K562 (cell line): ENCODE data around the gene DIPK1A. TPM values are rescaled to one million over a fixed set of nuclear protein-coding genes. Genes with fewer than 3 reads are reported as not detected.

Experiments used
- ATAC-seq: fragments of 200-7000 bp; cut with Tn5 transposase; 3 replicates; pipeline ENCODE4 v1.9.1; 2020; ENCODE audit warnings: moderate library complexity
- BruUV-seq: library from RNA; stranded (reverse); fragments of 400-500 nt; replicated peaks from 2 replicates; lab custom pipeline; 2021; lab: Mats Ljungman, UMichigan
- CTCF ChIA-PET: fragments of 300-600 bp; formaldehyde crosslinking; extraction: SDS; loops from one replicate; lab custom pipeline; 2021; ENCODE audit warnings: low intra/inter-chr PET ratio; lab: Yijun Ruan, JAX
- POLR2A ChIA-PET: fragments of 300-600, 350-650 bp; sonication (Branson Sonifier 250); formaldehyde crosslinking; extraction: SDS; loops from one replicate; lab custom pipeline; 2021; ENCODE audit warnings: antibody characterized with exemption, inconsistent platforms; lab: Yijun Ruan, JAX
- DNase-seq, 4 experiments: peaks; one replicate each; pipeline versions ENCODE4 v3.0.0 to v3.0.0-alpha.2; 2011 to 2018; ENCODE audit warnings: low spot score in 3 of 4, mixed read lengths in 3 of 4; ENCODE audit errors: extremely low read depth in 1 of 4
- FAIRE-seq: peaks from 2 replicates; lab custom pipeline; 2011; peaks lifted over from hg19 to GRCh38; lab: Jason Lieb, UNC
- H2AFZ ChIP-seq: 2 replicates; pipeline ENCODE4 v1.6.0; 2011; ENCODE audit warnings: low read depth, low read length, control low read depth, inconsistent platforms
- H3K27ac ChIP-seq: fragments of 200-600 bp; 3 replicates; pipeline ENCODE4 v1.8.0; 2011; ENCODE audit warnings: low read depth, mild to moderate bottlenecking, control low read depth, inconsistent platforms, low read length, moderate library complexity, mixed read lengths; ENCODE audit errors: extremely low read depth
- H3K27me3 ChIP-seq, 2 experiments: fragments of 300-600 bp in 1 of 2; 2 replicates in 1 of 2; 3 replicates in 1 of 2; pipeline versions ENCODE4 v1.6.0 to v1.8.0; 2011; ENCODE audit warnings: inconsistent platforms in 2 of 2, low read length in 2 of 2, mild to moderate bottlenecking in 1 of 2, mixed read lengths in 1 of 2, moderate library complexity in 1 of 2; ENCODE audit not compliant: control insufficient read depth in 2 of 2, insufficient read depth in 2 of 2
- H3K36me3 ChIP-seq: fragments of 300-600 bp; 3 replicates; pipeline ENCODE4 v1.8.0; 2011; ENCODE audit warnings: mild to moderate bottlenecking, low read length, inconsistent platforms; ENCODE audit not compliant: control insufficient read depth, insufficient read depth
- H3K4me1 ChIP-seq, 2 experiments: fragments of 200-600 bp in 1 of 2; replicated peaks in 1 of 2; 2 replicates in 1 of 2; 3 replicates in 1 of 2; pipeline versions ENCODE4 v1.5.1 to v1.8.0; 2011; ENCODE audit warnings: inconsistent platforms in 2 of 2, low read length in 2 of 2, mild to moderate bottlenecking in 1 of 2, mixed read lengths in 1 of 2, moderate library complexity in 1 of 2; ENCODE audit not compliant: control insufficient read depth in 2 of 2, insufficient read depth in 2 of 2
- H3K4me2 ChIP-seq: 2 replicates; pipeline ENCODE4 v1.6.1; 2011; ENCODE audit warnings: low read length, control low read depth, inconsistent platforms, mixed read lengths; ENCODE audit not compliant: insufficient read depth
- H3K4me3 ChIP-seq: fragments of 200-600 bp; sonication (generic), shearing (Covaris generic); 2 replicates; pipeline ENCODE4 v1.5.1; 2016; ENCODE audit warnings: control low read depth, inconsistent platforms
- H3K79me2 ChIP-seq: fragments of 200-600 bp; 3 replicates; pipeline ENCODE4 v1.8.0; 2011; ENCODE audit warnings: low read length, inconsistent platforms; ENCODE audit not compliant: control insufficient read depth, insufficient read depth
- H3K9ac ChIP-seq, 2 experiments: 2 replicates each; pipeline versions ENCODE4 v1.6.0 to v1.6.1; 2011; ENCODE audit warnings: low read depth in 2 of 2, low read length in 2 of 2, control low read depth in 1 of 2, inconsistent platforms in 1 of 2, mild to moderate bottlenecking in 1 of 2, mixed read lengths in 1 of 2; ENCODE audit not compliant: insufficient read depth in 1 of 2
- H3K9me1 ChIP-seq: one replicate; pipeline ENCODE4 v1.6.0; 2011; ENCODE audit warnings: inconsistent platforms, mild to moderate bottlenecking, low read length, moderate library complexity; ENCODE audit not compliant: control insufficient read depth, insufficient read depth
- H3K9me3 ChIP-seq: replicated peaks from 2 replicates; pipeline ENCODE4 v1.5.1; 2011; ENCODE audit warnings: low read depth, low read length, inconsistent platforms; ENCODE audit not compliant: control insufficient read depth, insufficient read depth
- H4K20me1 ChIP-seq: replicated peaks from 2 replicates; pipeline ENCODE4 v1.6.1; 2011; ENCODE audit warnings: low read length, inconsistent platforms, mixed read lengths; ENCODE audit not compliant: control insufficient read depth, insufficient read depth
- E2F6 ChIP-seq, 2 experiments: IDR thresholded peaks; 2 replicates each; pipeline ENCODE4 v1.6.1; 2011; ENCODE audit warnings: borderline replicate concordance in 1 of 2, control low read depth in 1 of 2, low read depth in 1 of 2, low read length in 1 of 2, mild to moderate bottlenecking in 1 of 2, mixed read lengths in 1 of 2, moderate library complexity in 1 of 2; ENCODE audit not compliant: insufficient read depth in 1 of 2, insufficient read length in 1 of 2, poor library complexity in 1 of 2, severe bottlenecking in 1 of 2; ENCODE audit errors: extremely low read depth in 1 of 2
- ELF2 ChIP-seq: fragments of 250-450 bp; sonication (Bioruptor Pico); IDR thresholded peaks from 2 replicates; pipeline ENCODE4 v1.5.0; 2021; ENCODE audit warnings: mild to moderate bottlenecking
- FOXA3 ChIP-seq, 2 experiments: fragments of 450-650 bp in 1 of 2; sonication (generic) in 1 of 2; formaldehyde crosslinking; IDR thresholded peaks in 1 of 2; conservative IDR thresholded peaks in 1 of 2; 2 replicates each; pipeline versions ENCODE4 v1.4.0 to v1.8.0; 2020 to 2022; ENCODE audit warnings: mild to moderate bottlenecking in 2 of 2, missing genetic modification reagents in 1 of 2
- FOXP1 ChIP-seq: sonication (generic); formaldehyde crosslinking; IDR thresholded peaks from 2 replicates; pipeline ENCODE4 v1.8.0; 2022; ENCODE audit warnings: mild to moderate bottlenecking, missing genetic modification reagents
- HDGF ChIP-seq: fragments of 450-650 bp; IDR thresholded peaks from 2 replicates; pipeline ENCODE4 v1.6.1; 2016
- MTA2 ChIP-seq: fragments of 450-650 bp; IDR thresholded peaks from 2 replicates; pipeline ENCODE4 v1.6.1; 2016; ENCODE audit warnings: low read depth
- NFYB ChIP-seq: IDR thresholded peaks from 2 replicates; pipeline ENCODE4 v1.6.1; 2011; ENCODE audit warnings: mild to moderate bottlenecking, moderate library complexity; ENCODE audit not compliant: insufficient read length; ENCODE audit errors: extremely low read depth
- NR3C1 ChIP-seq: sonication (generic); formaldehyde crosslinking; IDR thresholded peaks from 2 replicates; pipeline ENCODE4 v1.8.1; 2022; ENCODE audit warnings: missing genetic modification reagents
- RAD51 ChIP-seq: fragments of 450-650 bp; IDR thresholded peaks from 2 replicates; pipeline ENCODE4 v1.7.1; 2016; ENCODE audit warnings: low read depth, mild to moderate bottlenecking, borderline replicate concordance
- STAT6 ChIP-seq: sonication (generic); formaldehyde crosslinking; IDR thresholded peaks from 2 replicates; pipeline ENCODE4 v1.8.1; 2023; ENCODE audit warnings: mild to moderate bottlenecking, missing genetic modification reagents
- THRB ChIP-seq: fragments of 450-650 bp; formaldehyde crosslinking; conservative IDR thresholded peaks from 2 replicates; pipeline ENCODE4 v1.4.0; 2022; ENCODE audit warnings: mild to moderate bottlenecking, missing genetic modification characterization
- ZBTB5 ChIP-seq: fragments of 450-650 bp; IDR thresholded peaks from 2 replicates; pipeline ENCODE4 v1.6.1; 2017; ENCODE audit warnings: antibody characterized with exemption
- ZNF239 ChIP-seq: fragments of 250-450 bp; sonication (Bioruptor Pico); IDR thresholded peaks from 2 replicates; pipeline ENCODE4 v1.4.0; 2020; ENCODE audit warnings: mild to moderate bottlenecking
- ZNF280B ChIP-seq: fragments of 250-450 bp; sonication (Bioruptor Pico); IDR thresholded peaks from 2 replicates; pipeline ENCODE4 v1.5.1; 2021; ENCODE audit warnings: mild to moderate bottlenecking
- WGBS: fragments of 100-300 bp; shearing (Covaris generic); methylation state at CpG from one replicate; pipeline ENCODE4 v1.1.6; 2016; ENCODE audit warnings: low coverage, mixed read lengths; ENCODE audit not compliant: insufficient coverage; ENCODE audit errors: missing lambda C conversion rate; 5-methylcytosine and 5-hydroxymethylcytosine counted together
- in situ Hi-C: fragments of 300-500 bp; cut with MboI; formaldehyde crosslinking; loops from 4 replicates; pipeline ENCODE4 v1.15.0; 2018; ENCODE audit warnings: inconsistent platforms, mixed read lengths
- intact Hi-C: fragments of 100-400 bp; cut with micrococcal nuclease; formaldehyde crosslinking; loops from 2 replicates; pipeline ENCODE4 v1.14.2; 2022
- polyA plus RNA-seq, 8 experiments: library from polyadenylated mRNA; depleted of rRNA in 4 of 8; stranded (reverse) in 5 of 8; unstranded in 3 of 8; fragments of >200 nt; fragmentation: Nextera tagmentation in 2 of 8; fragmentation: Illumina TruSeq in 1 of 8; extraction: Ambion mirVana in 2 of 8; extraction: Trizol in 1 of 8; gene quantifications; 2 replicates each; pipeline versions ENCODE4 v1.2.1 to v1.2.3, GENCODE V29; 2011 to 2014; ENCODE audit warnings: inconsistent platforms in 1 of 8, missing spikeins in 1 of 8
- total RNA-seq, 7 experiments: library from RNA; depleted of rRNA in 6 of 7; stranded (reverse); fragments of >200 nt in 6 of 7; fragmentation: Illumina TruSeq in 2 of 7; extraction: Trizol in 2 of 7; gene quantifications; 2 replicates each; pipeline versions ENCODE4 v1.2.1 to v1.2.3, GENCODE V29; 2011 to 2021; ENCODE audit warnings: low replicate concordance in 1 of 7

Gene DIPK1A
- total and polyA plus RNA-seq, 9 of the 15 experiments (the other 6 are each of a cell fraction or from before 2014, with no cell fraction given): 0.54 to 2.5 (median 1.3) TPM

- WGBS: 42% methylated on average over 5 of the region's 5 CpGs
- Histone ChIP-seq H3K9me3 (no peaks in the 10 kb centered on the region), H3K9me1 (no peaks in the 10 kb centered on the region), H3K4me2 (no peak overlapping the region), H3K27ac (no peak overlapping the region), H3K27me3 (no peaks in the 10 kb centered on the region), H3K9ac (no peak overlapping the region), H4K20me1 (no peaks in the 10 kb centered on the region), H3K4me1 (no peaks in the 10 kb centered on the region), H3K79me2 (no peaks in the 10 kb centered on the region), H3K36me3 (no peaks in the 10 kb centered on the region), H2AFZ (no peak overlapping the region), H3K4me3 (no peak overlapping the region)
- ATAC-seq (no peak), FAIRE-seq (no peak), DNase-seq (no peak)
- CTCF ChIA-PET: no interaction called here
- POLR2A ChIA-PET: interaction anchor here (1.2 kb wide), 1 partner anchor 14 kb away, joined by 3 read pairs; no protein-coding TSS in a partner anchor
- BruUV-seq: no TSS peak
- intact Hi-C loops: no loop called here
- in situ Hi-C loops: no loop called here
- no peak for TF ChIP-seq NFYB
- no peak for TF ChIP-seq THRB (CRISPR knock-in tag)
- no peak for TF ChIP-seq FOXP1 (CRISPR knock-in tag)
- TF ChIP-seq E2F6 (IDR thresholded peaks at IDR 0.05; ENCODE audit: borderline replicate concordance in 1 of 2, extremely low read depth in 1 of 2, insufficient read depth in 1 of 2, insufficient read length in 1 of 2, low read depth in 1 of 2, low read length in 1 of 2, poor library complexity in 1 of 2, severe bottlenecking in 1 of 2): no peak
- TF ChIP-seq STAT6: no peak
- no peak for TF ChIP-seq HDGF
- TF ChIP-seq ZNF280B (CRISPR knock-in tag): no peak
- TF ChIP-seq ZBTB5: no peak
- no peak for TF ChIP-seq ELF2 (CRISPR knock-in tag)
- TF ChIP-seq RAD51: no peak
- TF ChIP-seq ZNF239 (CRISPR knock-in tag): no peak
- no peak for TF ChIP-seq NR3C1 (CRISPR knock-in tag)
- no peak for TF ChIP-seq MTA2
- TF ChIP-seq FOXA3 (CRISPR knock-in tag; conservative IDR thresholded peaks at IDR 0.05 in 1 of 2, IDR thresholded peaks at IDR 0.05 in 1 of 2): no peak
Measured at GRCh38 chr1:93003981-93004380, 42.7 kb upstream of the DIPK1A start.
